Measurements from ENCODE around the gene ARF6.

DNA sequence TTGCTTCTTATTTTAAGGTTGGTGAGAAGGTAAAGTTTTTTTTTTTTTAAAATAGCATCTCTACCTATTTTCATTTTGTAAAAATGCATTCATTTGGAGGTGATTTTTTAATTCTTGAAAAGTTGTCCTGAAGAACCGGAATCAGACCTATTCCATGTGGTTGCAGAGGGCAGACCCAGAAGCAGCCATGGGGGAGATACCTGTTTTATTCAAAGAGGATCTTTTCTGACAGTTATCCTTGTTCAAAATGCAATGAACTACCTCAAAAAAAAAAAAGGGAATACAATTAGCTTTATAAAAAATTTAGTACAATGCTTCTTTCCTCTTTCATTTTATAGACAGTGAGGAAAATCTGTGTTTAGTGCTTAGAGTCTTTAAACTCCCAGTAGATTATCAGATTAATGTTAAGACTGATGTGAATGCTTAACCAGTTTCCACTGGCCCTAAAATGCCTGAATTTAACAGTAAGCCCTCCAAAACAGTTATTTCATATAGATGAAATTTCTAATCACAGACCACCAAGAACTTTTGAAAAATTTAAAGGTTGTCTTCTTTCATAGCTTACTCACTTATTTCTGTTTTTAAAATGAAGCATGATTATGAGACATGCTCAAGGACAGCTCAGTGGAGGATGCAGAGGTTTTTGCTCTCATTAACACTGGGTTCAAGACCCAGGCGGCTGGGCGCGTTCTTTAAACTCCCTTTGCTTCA is 31.7 kb upstream of the ARF6 start:
- TF ChIP-seq, protein P1, sequence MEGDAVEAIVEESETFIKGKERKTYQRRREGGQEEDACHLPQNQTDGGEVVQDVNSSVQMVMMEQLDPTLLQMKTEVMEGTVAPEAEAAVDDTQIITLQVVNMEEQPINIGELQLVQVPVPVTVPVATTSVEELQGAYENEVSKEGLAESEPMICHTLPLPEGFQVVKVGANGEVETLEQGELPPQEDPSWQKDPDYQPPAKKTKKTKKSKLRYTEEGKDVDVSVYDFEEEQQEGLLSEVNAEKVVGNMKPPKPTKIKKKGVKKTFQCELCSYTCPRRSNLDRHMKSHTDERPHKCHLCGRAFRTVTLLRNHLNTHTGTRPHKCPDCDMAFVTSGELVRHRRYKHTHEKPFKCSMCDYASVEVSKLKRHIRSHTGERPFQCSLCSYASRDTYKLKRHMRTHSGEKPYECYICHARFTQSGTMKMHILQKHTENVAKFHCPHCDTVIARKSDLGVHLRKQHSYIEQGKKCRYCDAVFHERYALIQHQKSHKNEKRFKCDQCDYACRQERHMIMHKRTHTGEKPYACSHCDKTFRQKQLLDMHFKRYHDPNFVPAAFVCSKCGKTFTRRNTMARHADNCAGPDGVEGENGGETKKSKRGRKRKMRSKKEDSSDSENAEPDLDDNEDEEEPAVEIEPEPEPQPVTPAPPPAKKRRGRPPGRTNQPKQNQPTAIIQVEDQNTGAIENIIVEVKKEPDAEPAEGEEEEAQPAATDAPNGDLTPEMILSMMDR (IDR thresholded peaks at IDR 0.05) = no peak
- TF ChIP-seq POLR2A (IDR thresholded peaks at IDR 0.05) = no peak
